PC-9 (cell line): ENCODE data around the gene PTPRCAP. TPM values are rescaled to one million over a fixed set of nuclear protein-coding genes. Genes with fewer than 3 reads are reported as not detected.

Experiments
- BruUV-seq: library from RNA; stranded (reverse); fragments of 400-500 nt; replicated peaks from 2 replicates; lab custom pipeline; 2021; lab: Mats Ljungman, UMichigan
- CTCF ChIA-PET: fragments of 300-600 bp; sonication (Branson Sonifier 250); formaldehyde crosslinking; loops from one replicate; lab custom pipeline; 2022; ENCODE audit warnings: antibody characterized with exemption; lab: Charles Lee
- POLR2A ChIA-PET: fragments of 300-600 bp; sonication (Branson Sonifier 250); formaldehyde crosslinking; loops from one replicate; lab custom pipeline; 2022; ENCODE audit warnings: antibody characterized with exemption; ENCODE audit not compliant: unreplicated experiment; lab: Charles Lee
- DNase-seq, 2 experiments: peaks; one replicate each; pipeline versions ENCODE4 v3.0.0 to v3.0.0-alpha.2; 2015 to 2022; ENCODE audit warnings: mixed read lengths in 1 of 2
- H2AFZ ChIP-seq: fragments of 200-600 bp; sonication (generic); 2 replicates; pipeline ENCODE4 v1.8.1; 2017; ENCODE audit warnings: antibody characterized with exemption
- H3F3A ChIP-seq: fragments of 200-600 bp; sonication (generic); 2 replicates; pipeline ENCODE4 v1.8.1; 2017; ENCODE audit warnings: antibody characterized with exemption, mild to moderate bottlenecking, low read depth; ENCODE audit not compliant: insufficient read depth
- H3K27ac ChIP-seq: fragments of 200-600 bp; sonication (generic); 2 replicates; pipeline ENCODE4 v1.6.1; 2016; ENCODE audit warnings: mixed run types
- H3K27me3 ChIP-seq: fragments of 200-600 bp; sonication (generic); 2 replicates; pipeline ENCODE4 v1.6.1; 2016; ENCODE audit warnings: low read depth, mixed run types; ENCODE audit not compliant: insufficient read depth
- H3K36me3 ChIP-seq: fragments of 200-600 bp; sonication (generic); 2 replicates; pipeline ENCODE4 v1.6.1; 2016; ENCODE audit warnings: low read depth, mixed run types
- H3K4me1 ChIP-seq: fragments of 200-600 bp; sonication (generic); replicated peaks from 2 replicates; pipeline ENCODE4 v1.6.1; 2016; ENCODE audit warnings: mixed run types; ENCODE audit not compliant: insufficient read depth
- H3K4me2 ChIP-seq: fragments of 200-600 bp; sonication (generic); 2 replicates; pipeline ENCODE4 v1.6.1; 2017; ENCODE audit warnings: mixed run types
- H3K4me3 ChIP-seq: fragments of 200-600 bp; sonication (generic); 2 replicates; pipeline ENCODE4 v1.6.1; 2016; ENCODE audit warnings: mixed run types
- H3K79me2 ChIP-seq: fragments of 200-600 bp; sonication (generic); 2 replicates; pipeline ENCODE4 v1.6.1; 2017; ENCODE audit warnings: low read depth, mixed run types
- H3K9me2 ChIP-seq: fragments of 200-600 bp; sonication (generic); 2 replicates; pipeline ENCODE4 v1.8.1; 2017; ENCODE audit warnings: mild to moderate bottlenecking; ENCODE audit not compliant: insufficient read depth
- H3K9me3 ChIP-seq: fragments of 200-600 bp; sonication (generic); 2 replicates; pipeline ENCODE4 v1.8.1; 2016; ENCODE audit warnings: low read depth; ENCODE audit not compliant: insufficient read depth
- H4K20me1 ChIP-seq: fragments of 200-600 bp; sonication (generic); 2 replicates; pipeline ENCODE4 v1.8.1; 2017; ENCODE audit not compliant: insufficient read depth
- EZH2 ChIP-seq: fragments of 200-600 bp; sonication (generic); IDR thresholded peaks from 2 replicates; pipeline ENCODE4 v1.8.0; 2017; ENCODE audit warnings: antibody characterized with exemption, low read depth
- intact Hi-C: fragments of 100-400 bp; cut with micrococcal nuclease; formaldehyde crosslinking; loops from one replicate; pipeline ENCODE4 v1.10.0; 2022; ENCODE audit not compliant: unreplicated experiment
- total RNA-seq: library from RNA; stranded (reverse); gene quantifications from 2 replicates; pipeline ENCODE4 v1.2.3, GENCODE V29; 2021
- TF ChIP-seq, protein P1 (sequence below): fragments of 200-600 bp; sonication (generic); conservative IDR thresholded peaks from 2 replicates; pipeline ENCODE4 v1.6.1; 2017; ENCODE audit warnings: mixed run types, antibody characterized with exemption, mild to moderate bottlenecking, moderate library complexity

PTPRCAP gene
- total RNA-seq, 1 experiment from 2014 or later = 1.3 TPM

- H3K4me2 ChIP-seq = no peak overlapping the region
- peaks cover 21% of the 10 kb centered on the region for H3F3A ChIP-seq
- intact Hi-C loops = no loop called here
- H3K27me3 ChIP-seq = no peaks in the 10 kb centered on the region
- H3K27ac ChIP-seq = no peak overlapping the region
- H3K79me2 ChIP-seq = peaks cover 33% of the 10 kb centered on the region
- H3K9me3 ChIP-seq = no peaks in the 10 kb centered on the region
- TF ChIP-seq EZH2 = no peak
- TF ChIP-seq, protein P1, sequence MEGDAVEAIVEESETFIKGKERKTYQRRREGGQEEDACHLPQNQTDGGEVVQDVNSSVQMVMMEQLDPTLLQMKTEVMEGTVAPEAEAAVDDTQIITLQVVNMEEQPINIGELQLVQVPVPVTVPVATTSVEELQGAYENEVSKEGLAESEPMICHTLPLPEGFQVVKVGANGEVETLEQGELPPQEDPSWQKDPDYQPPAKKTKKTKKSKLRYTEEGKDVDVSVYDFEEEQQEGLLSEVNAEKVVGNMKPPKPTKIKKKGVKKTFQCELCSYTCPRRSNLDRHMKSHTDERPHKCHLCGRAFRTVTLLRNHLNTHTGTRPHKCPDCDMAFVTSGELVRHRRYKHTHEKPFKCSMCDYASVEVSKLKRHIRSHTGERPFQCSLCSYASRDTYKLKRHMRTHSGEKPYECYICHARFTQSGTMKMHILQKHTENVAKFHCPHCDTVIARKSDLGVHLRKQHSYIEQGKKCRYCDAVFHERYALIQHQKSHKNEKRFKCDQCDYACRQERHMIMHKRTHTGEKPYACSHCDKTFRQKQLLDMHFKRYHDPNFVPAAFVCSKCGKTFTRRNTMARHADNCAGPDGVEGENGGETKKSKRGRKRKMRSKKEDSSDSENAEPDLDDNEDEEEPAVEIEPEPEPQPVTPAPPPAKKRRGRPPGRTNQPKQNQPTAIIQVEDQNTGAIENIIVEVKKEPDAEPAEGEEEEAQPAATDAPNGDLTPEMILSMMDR = no peak
- no peaks in the 10 kb centered on the region for H3K36me3 ChIP-seq
- CTCF ChIA-PET = no interaction called here
- no peaks in the 10 kb centered on the region for H3K9me2 ChIP-seq
- POLR2A ChIA-PET = interaction anchor here (0.6 kb wide), 1 partner anchor 46 kb away, joined by 3 read pairs; no protein-coding TSS in a partner anchor
- BruUV-seq = no TSS peak
- no peak overlapping the region for H3K4me3 ChIP-seq
- H2AFZ ChIP-seq = no peak overlapping the region
- H3K4me1 ChIP-seq = peaks cover 24% of the 10 kb centered on the region
- DNase-seq = no peak
- H4K20me1 ChIP-seq = no peaks in the 10 kb centered on the region
Observed at GRCh38 chr11:67470337-67471002, 33.0 kb upstream of the PTPRCAP start.

GRCh38 chr11:67469508-67469811 is 32.0 kb upstream of the PTPRCAP start:
- Histone ChIP-seq H3K4me3 (peak overlapping the region; percentile 92), H3K36me3 (no peaks in the 10 kb centered on the region), H4K20me1 (no peaks in the 10 kb centered on the region), H3F3A (peaks cover 26% of the 10 kb centered on the region), H3K4me2 (peak overlapping the region; percentile 85), H3K79me2 (peaks cover 41% of the 10 kb centered on the region), H2AFZ (peak overlapping the region; percentile 94), H3K9me2 (no peaks in the 10 kb centered on the region), H3K27ac (no peak overlapping the region), H3K27me3 (no peaks in the 10 kb centered on the region), H3K9me3 (no peaks in the 10 kb centered on the region), H3K4me1 (peaks cover 29% of the 10 kb centered on the region)
- ChIA-PET POLR2A (no interaction called here), CTCF (no interaction called here)
- no peak for DNase-seq
- BruUV-seq = no TSS peak
- TF ChIP-seq, protein P1 = peak; percentile 21; the same call in 1 of the 2 replicates
- no peak for TF ChIP-seq EZH2
- intact Hi-C loops = loop anchor here (1.0 to 5.0 kb wide), 7 partner anchors 13 to 117 kb away; partner anchors contain the start of genes CORO1B, GSTP1, POLD4 and PPP1CA

- Histone ChIP-seq H3K27ac (peak within 1 kb of the TSS; percentile 48), H3K9me2 (no peaks in the 10 kb centered on the region), H3K27me3 (no peaks in the 10 kb centered on the region), H3K4me2 (peak within 1 kb of the TSS; percentile 95), H2AFZ (peak within 1 kb of the TSS; percentile 94), H3K36me3 (no peaks in the 10 kb centered on the region), H3K79me2 (peaks cover 41% of the 10 kb centered on the region), H3F3A (peaks cover 30% of the 10 kb centered on the region), H3K9me3 (no peaks in the 10 kb centered on the region), H3K4me1 (peaks cover 34% of the 10 kb centered on the region), H4K20me1 (no peaks in the 10 kb centered on the region), H3K4me3 (peak within 1 kb of the TSS; percentile 92)
- TF ChIP-seq, protein P1 = peak; percentile 48; the same call in 1 of the 2 replicates
- no peak for TF ChIP-seq EZH2
- no TSS peak for BruUV-seq
- intact Hi-C loops = loop anchor here (1.0 to 5.0 kb wide), 8 partner anchors 13 to 117 kb away; partner anchors contain the start of genes CORO1B, GSTP1, POLD4 and PPP1CA
- CTCF ChIA-PET = interaction anchor here (0.5 to 2.4 kb wide), 6 partner anchors 46 to 395 kb away, joined by 3 to 13 read pairs (median 4); partner anchors contain the start of genes CLCF1 and PPP1CA
- DNase-seq = peak; percentile 80 to 91
- POLR2A ChIA-PET = interaction anchor here (0.6 to 0.8 kb wide), 6 partner anchors 68 to 853 kb away, joined by 3 to 7 read pairs (median 5); no protein-coding TSS in a partner anchor
Observed at GRCh38 chr11:67468759-67469507, 31.5 kb upstream of the PTPRCAP start, which contains the start of gene TMEM134. Gene TMEM134 (minus strand): TSS chr11:67469251. CDS start chr11:67469192, 59 bp downstream.
